KMS-11 (cell line): ENCODE results near the gene B4GALT1.

Experiments used
- H2AFZ ChIP-seq: fragments of 200-600 bp; sonication (generic); 2 replicates; pipeline ENCODE4 v1.6.1; 2016; ENCODE audit warnings: antibody characterized with exemption, mixed run types, low read depth
- H3K27ac ChIP-seq: fragments of 200-600 bp; sonication (generic); 2 replicates; pipeline ENCODE4 v1.6.1; 2016; ENCODE audit warnings: mild to moderate bottlenecking, mixed run types
- H3K27me3 ChIP-seq: fragments of 200-600 bp; sonication (generic); 2 replicates; pipeline ENCODE4 v1.6.1; 2017; ENCODE audit warnings: mild to moderate bottlenecking, low read depth, mixed run types, moderate library complexity; ENCODE audit not compliant: insufficient read depth
- H3K36me3 ChIP-seq: fragments of 200-600 bp; sonication (generic); 2 replicates; pipeline ENCODE4 v1.6.1; 2017; ENCODE audit warnings: mild to moderate bottlenecking, mixed run types; ENCODE audit not compliant: insufficient read depth
- H3K4me1 ChIP-seq: fragments of 200-600 bp; sonication (generic); 2 replicates; pipeline ENCODE4 v1.6.1; 2016; ENCODE audit warnings: mild to moderate bottlenecking, low read depth, mixed run types; ENCODE audit not compliant: poor library complexity, severe bottlenecking
- H3K4me2 ChIP-seq: fragments of 200-600 bp; sonication (generic); 2 replicates; pipeline ENCODE4 v1.7.0; 2016; ENCODE audit warnings: mild to moderate bottlenecking, mixed run types
- H3K4me3 ChIP-seq: fragments of 200-600 bp; sonication (generic); IDR thresholded peaks from 2 replicates; pipeline ENCODE4 v1.6.1; 2017; ENCODE audit warnings: low read depth, low read length, mixed read lengths; ENCODE audit not compliant: insufficient read depth
- H3K79me2 ChIP-seq: fragments of 200-600 bp; sonication (generic); 2 replicates; pipeline ENCODE4 v1.6.1; 2016; ENCODE audit warnings: low read depth, mixed run types; ENCODE audit not compliant: insufficient read depth
- H3K9ac ChIP-seq: fragments of 200-600 bp; sonication (generic); 2 replicates; pipeline ENCODE4 v1.6.1; 2016; ENCODE audit warnings: mild to moderate bottlenecking, mixed run types
- H4K20me1 ChIP-seq: fragments of 200-600 bp; sonication (generic); 2 replicates; pipeline ENCODE4 v1.6.1; 2016; ENCODE audit warnings: mild to moderate bottlenecking, mixed run types; ENCODE audit not compliant: insufficient read depth
- CTCF ChIP-seq: fragments of 200-600 bp; sonication (generic); conservative IDR thresholded peaks from 2 replicates; pipeline ENCODE4 v1.6.1; 2017; ENCODE audit warnings: low read depth, mild to moderate bottlenecking, antibody characterized with exemption, low read length, moderate library complexity, mixed read lengths

B4GALT1 gene

DNA sequence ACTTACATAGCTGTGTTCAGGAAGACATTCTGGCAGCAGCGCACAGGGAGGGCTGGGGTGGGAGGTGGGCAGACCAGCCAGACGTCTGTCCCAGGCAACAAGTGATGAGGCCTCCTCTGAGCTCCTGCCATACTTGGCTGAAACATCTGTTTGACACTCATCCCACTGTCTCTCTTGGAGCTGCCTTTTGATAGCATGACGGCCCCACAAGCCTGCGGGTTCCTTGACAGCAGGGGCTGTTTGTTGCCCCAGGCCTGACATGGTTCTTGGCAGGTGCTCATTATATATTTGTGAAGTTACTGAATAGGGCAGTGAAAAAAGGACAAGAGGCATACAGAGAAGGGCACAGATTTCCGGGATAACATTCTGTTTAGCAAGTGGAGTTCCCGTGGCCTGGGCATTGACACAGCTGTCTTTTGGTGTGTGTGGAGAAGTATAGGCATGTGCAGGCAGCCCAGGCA lies 22.2 kb upstream of the B4GALT1 start:
- Histone ChIP-seq H3K79me2 (no peaks in the 10 kb centered on the region), H3K9ac (no peak overlapping the region), H3K27ac (no peak overlapping the region), H3K4me1 (peaks cover 8% of the 10 kb centered on the region), H3K4me2 (no peak overlapping the region), H4K20me1 (no peaks in the 10 kb centered on the region), H3K4me3 (no peak overlapping the region), H3K36me3 (no peaks in the 10 kb centered on the region), H3K27me3 (no peaks in the 10 kb centered on the region), H2AFZ (no peak overlapping the region)
- TF ChIP-seq CTCF: no peak

DNA sequence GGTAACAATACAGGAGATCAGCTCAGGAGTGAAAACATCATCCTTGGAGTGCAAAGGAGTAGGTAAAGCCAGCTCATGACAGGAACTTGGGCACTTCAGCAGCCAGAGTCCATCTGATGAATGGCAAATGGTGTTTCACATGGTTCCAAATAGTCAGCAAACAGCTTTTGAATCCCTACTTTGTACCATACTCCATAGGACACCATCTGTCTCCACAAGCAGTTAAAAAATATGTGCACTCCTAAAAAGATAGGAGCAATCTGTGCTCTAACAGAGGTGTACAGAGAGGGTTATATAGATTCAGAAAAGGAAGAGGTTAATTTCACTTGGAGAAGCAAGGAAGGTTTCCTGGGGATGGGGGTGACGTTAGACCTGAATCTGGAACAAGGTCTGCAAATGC lies 21.6 kb upstream of the B4GALT1 start:
- no peaks in the 10 kb centered on the region for H3K36me3 ChIP-seq
- peaks cover 8% of the 10 kb centered on the region for H3K4me1 ChIP-seq
- no peak overlapping the region for H3K27ac ChIP-seq
- no peak overlapping the region for H2AFZ ChIP-seq
- no peak overlapping the region for H3K9ac ChIP-seq
- no peaks in the 10 kb centered on the region for H3K27me3 ChIP-seq
- H3K4me3 ChIP-seq: no peak overlapping the region
- H4K20me1 ChIP-seq: no peaks in the 10 kb centered on the region
- no peak for TF ChIP-seq CTCF
- no peak overlapping the region for H3K4me2 ChIP-seq
- no peaks in the 10 kb centered on the region for H3K79me2 ChIP-seq

GRCh38 chr9:33187519-33188218 lies 20.5 kb upstream of the B4GALT1 start:
- Histone ChIP-seq H3K4me1 (peaks cover 8% of the 10 kb centered on the region), H2AFZ (no peak overlapping the region), H3K27me3 (no peaks in the 10 kb centered on the region), H4K20me1 (no peaks in the 10 kb centered on the region), H3K9ac (no peak overlapping the region), H3K4me2 (no peak overlapping the region), H3K4me3 (no peak overlapping the region), H3K79me2 (no peaks in the 10 kb centered on the region), H3K36me3 (no peaks in the 10 kb centered on the region), H3K27ac (no peak overlapping the region)
- no peak for TF ChIP-seq CTCF

- Histone ChIP-seq H4K20me1 (no peaks in the 10 kb centered on the region), H3K36me3 (no peaks in the 10 kb centered on the region), H3K27me3 (no peaks in the 10 kb centered on the region), H2AFZ (no peak overlapping the region), H3K79me2 (no peaks in the 10 kb centered on the region), H3K4me2 (no peak overlapping the region), H3K27ac (no peak overlapping the region), H3K9ac (no peak overlapping the region), H3K4me1 (peaks cover 8% of the 10 kb centered on the region), H3K4me3 (no peak overlapping the region)
- TF ChIP-seq CTCF: no peak
Observed at GRCh38 chr9:33186457-33187168, 19.5 kb upstream of the B4GALT1 start.
